HG03342 (cell line): ENCODE data around the gene HBE1.
A peak's percentile ranks its signal among the peaks of the same experiment; 100 is the strongest.

ENCODE experiments used
- ATAC-seq: cut with Tn5 transposase; IDR thresholded peaks from one replicate; pipeline ENCODE4 v1.9.1; 2021; ENCODE audit warnings: mild to moderate bottlenecking, moderate library complexity; ENCODE audit not compliant: unreplicated experiment

HBE1 gene

GRCh38 chr11:5235364-5236095, 34.2 kb downstream of the HBE1 start:
- ATAC-seq = no peak

- ATAC-seq = peak; percentile 70
These were observed 35.3 kb downstream of the HBE1 start, which contains the start of gene HBD for GRCh38 chr11:5234381-5234834. TSS of gene HBD (minus strand) at chr11:5234483. CDS start at chr11:5234433, 50 bp downstream.

DNA sequence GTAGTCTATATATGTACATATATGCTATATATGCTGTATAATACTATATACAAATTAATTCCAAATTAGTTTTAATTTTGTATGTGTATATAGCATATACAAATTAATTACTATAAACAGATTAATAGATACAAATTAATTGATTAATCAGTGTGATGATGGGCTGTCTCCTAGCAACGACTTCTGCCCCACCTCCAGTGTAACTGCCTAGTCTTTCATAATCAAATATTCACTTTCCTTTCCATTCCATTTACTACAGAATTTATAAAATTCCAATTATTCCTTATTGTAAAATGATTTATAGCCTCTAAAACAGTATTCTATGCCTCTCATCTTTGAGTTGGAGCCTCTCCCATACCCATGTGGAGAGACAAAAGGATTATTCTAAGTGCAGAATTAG, 36.4 kb downstream of the HBE1 start:
- no peak for ATAC-seq

GRCh38 chr11:5232821-5233220, 36.9 kb downstream of the HBE1 start:
- ATAC-seq = no peak

- ATAC-seq = no peak
These were observed 37.6 kb downstream of the HBE1 start for GRCh38 chr11:5232176-5232575.

GRCh38 chr11:5231111-5231510, 38.6 kb downstream of the HBE1 start:
- no peak for ATAC-seq

GRCh38 chr11:5230266-5230665, 39.5 kb downstream of the HBE1 start:
- ATAC-seq = no peak

DNA sequence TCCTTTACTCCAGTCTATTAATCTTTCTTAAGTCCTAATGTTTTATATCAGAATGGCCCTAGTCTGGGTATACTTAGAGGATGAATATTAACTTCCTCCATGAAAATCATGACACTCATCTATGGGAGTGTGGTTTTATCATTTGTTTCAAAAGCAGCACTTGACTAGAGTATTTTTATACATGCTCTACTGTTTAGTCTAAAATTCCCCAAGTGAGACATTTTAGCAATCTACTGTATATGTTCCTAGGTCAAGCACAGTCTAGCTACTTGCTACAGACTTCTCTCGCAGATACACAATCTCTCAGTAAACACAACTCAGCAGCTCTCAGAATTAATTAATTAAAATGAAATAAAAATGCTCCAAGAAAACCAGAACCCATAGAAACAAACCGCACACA, 39.9 kb downstream of the HBE1 start:
- no peak for ATAC-seq

DNA sequence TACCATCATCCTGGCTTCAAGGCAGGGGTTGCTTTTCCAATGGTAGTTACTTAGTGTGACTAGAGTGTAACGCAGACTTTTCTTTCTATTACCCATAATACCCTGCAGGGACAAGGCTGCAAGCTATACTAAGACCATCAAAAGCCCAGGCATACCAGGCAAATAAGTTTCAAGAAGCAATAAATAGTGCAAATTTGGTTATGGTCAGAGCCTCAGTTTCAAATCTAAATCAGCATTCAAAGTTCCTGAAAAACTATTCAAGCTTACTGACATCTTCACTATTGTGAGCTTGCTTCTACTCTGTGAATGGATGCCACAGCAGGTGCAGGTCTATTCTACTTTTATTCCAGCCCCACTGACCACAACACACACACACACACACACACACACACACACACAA, 40.4 kb downstream of the HBE1 start:
- ATAC-seq = no peak

GRCh38 chr11:5228124-5228523, 41.6 kb downstream of the HBE1 start:
- no peak for ATAC-seq

DNA sequence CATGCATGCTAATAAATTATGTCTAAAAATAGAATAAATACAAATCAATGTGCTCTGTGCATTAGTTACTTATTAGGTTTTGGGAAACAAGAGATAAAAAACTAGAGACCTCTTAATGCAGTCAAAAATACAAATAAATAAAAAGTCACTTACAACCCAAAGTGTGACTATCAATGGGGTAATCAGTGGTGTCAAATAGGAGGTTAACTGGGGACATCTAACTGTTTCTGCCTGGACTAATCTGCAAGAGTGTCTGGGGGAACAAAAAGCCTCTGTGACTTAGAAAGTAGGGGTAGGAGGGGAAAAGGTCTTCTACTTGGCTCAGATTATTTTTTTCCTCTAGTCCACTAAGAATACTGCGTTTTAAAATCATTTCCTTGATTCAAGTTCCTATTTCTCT, 42.1 kb downstream of the HBE1 start:
- ATAC-seq = no peak

DNA sequence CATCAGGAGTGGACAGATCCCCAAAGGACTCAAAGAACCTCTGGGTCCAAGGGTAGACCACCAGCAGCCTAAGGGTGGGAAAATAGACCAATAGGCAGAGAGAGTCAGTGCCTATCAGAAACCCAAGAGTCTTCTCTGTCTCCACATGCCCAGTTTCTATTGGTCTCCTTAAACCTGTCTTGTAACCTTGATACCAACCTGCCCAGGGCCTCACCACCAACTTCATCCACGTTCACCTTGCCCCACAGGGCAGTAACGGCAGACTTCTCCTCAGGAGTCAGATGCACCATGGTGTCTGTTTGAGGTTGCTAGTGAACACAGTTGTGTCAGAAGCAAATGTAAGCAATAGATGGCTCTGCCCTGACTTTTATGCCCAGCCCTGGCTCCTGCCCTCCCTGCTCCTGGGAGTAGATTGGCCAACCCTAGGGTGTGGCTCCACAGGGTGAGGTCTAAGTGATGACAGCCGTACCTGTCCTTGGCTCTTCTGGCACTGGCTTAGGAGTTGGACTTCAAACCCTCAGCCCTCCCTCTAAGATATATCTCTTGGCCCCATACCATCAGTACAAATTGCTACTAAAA, 42.9 kb downstream of the HBE1 start, which contains the start of gene HBB:
TSS of gene HBB (minus strand) at position 340 of the 579 bp plus-strand sequence. CDS start at position 290, 50 bp downstream.
- ATAC-seq = no peak

- no peak for ATAC-seq
These were observed 44.3 kb downstream of the HBE1 start for GRCh38 chr11:5225480-5225871.

GRCh38 chr11:5224538-5225479, 44.9 kb downstream of the HBE1 start:
- no peak for ATAC-seq

DNA sequence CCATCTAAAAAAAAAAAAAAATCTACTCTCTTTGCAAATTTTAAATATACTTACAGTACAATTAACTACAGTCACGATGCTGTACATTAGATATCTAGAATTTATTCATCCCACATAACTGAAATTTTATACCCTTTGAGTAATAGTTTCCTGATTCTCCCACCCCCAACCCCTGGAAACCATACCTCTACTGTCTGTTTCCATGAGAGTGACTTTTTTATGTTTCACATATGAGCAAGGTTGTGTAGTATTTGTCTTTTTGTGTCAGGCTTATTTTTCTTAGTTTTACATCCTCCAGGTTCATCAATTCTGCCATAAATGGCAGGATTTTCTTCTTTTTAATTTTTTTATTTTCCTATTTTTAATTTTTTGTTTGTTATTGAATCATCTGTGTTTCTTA, 46.1 kb downstream of the HBE1 start:
- ATAC-seq = no peak

DNA sequence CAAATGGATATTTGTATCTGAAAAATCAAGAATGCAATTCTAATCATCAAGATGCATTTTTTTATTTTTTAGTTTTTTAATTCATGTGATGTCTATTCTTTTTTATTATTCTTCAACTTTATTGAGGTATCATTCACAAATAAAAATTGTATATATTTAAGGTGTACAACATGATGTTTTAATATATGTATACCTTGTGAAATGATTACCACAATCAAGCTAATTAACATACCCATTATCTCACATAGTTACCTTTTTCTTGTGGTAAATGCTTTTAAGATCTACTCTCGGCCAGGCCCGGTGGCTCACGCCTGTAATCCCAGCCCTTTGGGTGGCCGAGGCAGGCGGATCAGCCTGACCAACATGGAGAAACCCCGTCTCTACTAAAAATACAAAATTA, 46.6 kb downstream of the HBE1 start:
- no peak for ATAC-seq
